GM19328 (cell line): ENCODE results near the gene PODXL2.
"Not testable (repeated sequence)": the region's sequence is repeated elsewhere in the genome, so short reads cannot be mapped to it uniquely, and the experiment has no call there.

ENCODE experiments used
- ATAC-seq: cut with Tn5 transposase; IDR thresholded peaks from one replicate; pipeline ENCODE4 v1.9.1; 2021; ENCODE audit warnings: mild to moderate bottlenecking, moderate library complexity; ENCODE audit not compliant: unreplicated experiment

The PODXL2 gene

GRCh38 chr3:127688416-127689265 lies 59.7 kb downstream of the PODXL2 start:
- no peak for ATAC-seq

GRCh38 chr3:127689266-127689860 lies 60.4 kb downstream of the PODXL2 start:
- ATAC-seq: no peak

GRCh38 chr3:127690106-127690505 lies 61.1 kb downstream of the PODXL2 start:
- no peak for ATAC-seq

GRCh38 chr3:127690823-127691452 lies 62.0 kb downstream of the PODXL2 start:
- no peak for ATAC-seq

- ATAC-seq: no peak
These were observed 62.5 kb downstream of the PODXL2 start for GRCh38 chr3:127691489-127691888.

- ATAC-seq: no peak
These were observed 63.0 kb downstream of the PODXL2 start for GRCh38 chr3:127691974-127692373.

- no peak for ATAC-seq
These were observed 63.7 kb downstream of the PODXL2 start for GRCh38 chr3:127692501-127693335.

GRCh38 chr3:127693336-127693843 lies 64.4 kb downstream of the PODXL2 start:
- no peak for ATAC-seq

- ATAC-seq: no peak
These were observed 65.7 kb downstream of the PODXL2 start for GRCh38 chr3:127694467-127695215.

- ATAC-seq: peak; percentile 67
These were observed 68.7 kb downstream of the PODXL2 start for GRCh38 chr3:127697551-127698240.

GRCh38 chr3:127698286-127698685 lies 69.3 kb downstream of the PODXL2 start:
- no peak for ATAC-seq

- ATAC-seq: no peak
These were observed 69.9 kb downstream of the PODXL2 start for GRCh38 chr3:127698691-127699415.

GRCh38 chr3:127699416-127700300 lies 70.7 kb downstream of the PODXL2 start:
- ATAC-seq: no peak

GRCh38 chr3:127700406-127700805 lies 71.4 kb downstream of the PODXL2 start:
- ATAC-seq: no peak

- ATAC-seq: no peak
These were observed 72.4 kb downstream of the PODXL2 start for GRCh38 chr3:127701280-127701911.

GRCh38 chr3:127702151-127702578 lies 73.2 kb downstream of the PODXL2 start:
- no peak for ATAC-seq

GRCh38 chr3:127704840-127705239 lies 75.9 kb downstream of the PODXL2 start:
- ATAC-seq: not testable (repeated sequence)
